IPS-18a (cell line): ENCODE data around the gene PTGES3L.
"Not testable (repeated sequence)": the region's sequence is repeated elsewhere in the genome, so short reads cannot be mapped to it uniquely, and the experiment has no call there.

Experiments
- H3K27ac ChIP-seq: one replicate; pipeline ENCODE4 v1.5.1; 2013; ENCODE audit warnings: low read length
- H3K27me3 ChIP-seq: one replicate; pipeline ENCODE4 v1.6.1; 2013; ENCODE audit warnings: mild to moderate bottlenecking, low read length; ENCODE audit not compliant: control insufficient read depth, insufficient read depth
- H3K36me3 ChIP-seq: one replicate; pipeline ENCODE4 v1.6.1; 2013; ENCODE audit warnings: low read depth, low read length; ENCODE audit not compliant: control insufficient read depth
- H3K4me1 ChIP-seq: one replicate; pipeline ENCODE4 v1.6.1; 2013; ENCODE audit warnings: low read depth, low read length; ENCODE audit not compliant: control insufficient read depth
- H3K4me3 ChIP-seq: one replicate; pipeline ENCODE4 v1.5.1; 2013; ENCODE audit warnings: low read length
- H3K9ac ChIP-seq: one replicate; pipeline ENCODE4 v1.6.1; 2013; ENCODE audit warnings: mild to moderate bottlenecking, low read length, moderate library complexity
- H3K9me3 ChIP-seq: one replicate; pipeline ENCODE4 v1.6.1; 2013; ENCODE audit warnings: low read depth, low read length; ENCODE audit not compliant: control insufficient read depth

The PTGES3L gene

GRCh38 chr17:42989726-42990652 lies 10.1 kb upstream of the PTGES3L start:
- Histone ChIP-seq H3K27me3 (no peaks in the 10 kb centered on the region), H3K9ac (no peak overlapping the region), H3K4me3 (no peak overlapping the region), H3K27ac (no peak overlapping the region), H3K4me1 (no peaks in the 10 kb centered on the region), H3K9me3 (no peaks in the 10 kb centered on the region), H3K36me3 (peaks cover 62% of the 10 kb centered on the region)

GRCh38 chr17:42989141-42989540 lies 9.3 kb upstream of the PTGES3L start:
- no peak overlapping the region for H3K4me3 ChIP-seq
- peaks cover 64% of the 10 kb centered on the region for H3K36me3 ChIP-seq
- no peaks in the 10 kb centered on the region for H3K9me3 ChIP-seq
- no peaks in the 10 kb centered on the region for H3K4me1 ChIP-seq
- no peaks in the 10 kb centered on the region for H3K27me3 ChIP-seq
- no peak overlapping the region for H3K9ac ChIP-seq
- no peak overlapping the region for H3K27ac ChIP-seq

GRCh38 chr17:42985225-42985624 lies 5.3 kb upstream of the PTGES3L start:
- no peak overlapping the region for H3K27ac ChIP-seq
- no peak overlapping the region for H3K9ac ChIP-seq
- peaks cover 4% of the 10 kb centered on the region for H3K4me1 ChIP-seq
- H3K27me3 ChIP-seq, result no peaks in the 10 kb centered on the region
- H3K36me3 ChIP-seq, result peaks cover 43% of the 10 kb centered on the region
- no peaks in the 10 kb centered on the region for H3K9me3 ChIP-seq
- no peak overlapping the region for H3K4me3 ChIP-seq

GRCh38 chr17:42982266-42982665 lies 2.4 kb upstream of the PTGES3L start:
- Histone ChIP-seq H3K9ac (no peak overlapping the region), H3K4me3 (no peak overlapping the region), H3K27ac (no peak overlapping the region), H3K9me3 (no peaks in the 10 kb centered on the region), H3K4me1 (peaks cover 9% of the 10 kb centered on the region), H3K27me3 (no peaks in the 10 kb centered on the region), H3K36me3 (peaks cover 22% of the 10 kb centered on the region)

- Histone ChIP-seq H3K9me3 (no peaks in the 10 kb centered on the region), H3K4me1 (peaks cover 9% of the 10 kb centered on the region), H3K27ac (no peak overlapping the region), H3K9ac (peak overlapping the region; percentile 89), H3K27me3 (no peaks in the 10 kb centered on the region), H3K4me3 (peak overlapping the region; percentile 95), H3K36me3 (peaks cover 11% of the 10 kb centered on the region)
These were observed 1.0 kb upstream of the PTGES3L start for GRCh38 chr17:42980766-42981397.

- Histone ChIP-seq H3K36me3 (peaks cover 9% of the 10 kb centered on the region), H3K27me3 (no peaks in the 10 kb centered on the region), H3K9me3 (no peaks in the 10 kb centered on the region), H3K4me1 (peaks cover 9% of the 10 kb centered on the region), H3K27ac (peak within 1 kb of the TSS; percentile 93), H3K4me3 (peak within 1 kb of the TSS; percentile 95), H3K9ac (peak within 1 kb of the TSS; percentile 89)
These were observed 440 bp upstream of the PTGES3L start, which contains the start of gene RUNDC1 for GRCh38 chr17:42980274-42980765. Gene RUNDC1, plus strand, starts transcription at chr17:42980565. Its CDS starts 12 bp downstream, at chr17:42980577.

- not testable (repeated sequence) for H3K27me3 ChIP-seq, H3K4me3 ChIP-seq, H3K9me3 ChIP-seq, H3K27ac ChIP-seq, H3K36me3 ChIP-seq, H3K4me1 ChIP-seq, H3K9ac ChIP-seq
These were observed 4.2 kb downstream of the PTGES3L start for GRCh38 chr17:42975701-42976100.

GRCh38 chr17:42975265-42975664 lies 4.6 kb downstream of the PTGES3L start:
- Histone ChIP-seq H3K4me3 (no peak overlapping the region), H3K27ac (no peak overlapping the region), H3K27me3 (no peaks in the 10 kb centered on the region), H3K9ac (no peak overlapping the region), H3K9me3 (no peaks in the 10 kb centered on the region), H3K4me1 (peaks cover 5% of the 10 kb centered on the region), H3K36me3 (no peaks in the 10 kb centered on the region)

GRCh38 chr17:42973323-42973722 lies 6.6 kb downstream of the PTGES3L start:
- H3K4me3 ChIP-seq, H3K9ac ChIP-seq, H3K36me3 ChIP-seq, H3K27ac ChIP-seq, H3K27me3 ChIP-seq, H3K4me1 ChIP-seq, H3K9me3 ChIP-seq: not testable (repeated sequence)

- Histone ChIP-seq H3K4me1 (no peaks in the 10 kb centered on the region), H3K4me3 (no peak overlapping the region), H3K27me3 (no peaks in the 10 kb centered on the region), H3K9ac (no peak overlapping the region), H3K27ac (no peak overlapping the region), H3K36me3 (no peaks in the 10 kb centered on the region), H3K9me3 (no peaks in the 10 kb centered on the region)
These were observed 8.3 kb downstream of the PTGES3L start for GRCh38 chr17:42971589-42971988.

GRCh38 chr17:42969001-42969581 lies 10.8 kb downstream of the PTGES3L start:
- Histone ChIP-seq H3K9ac (no peak overlapping the region), H3K27ac (no peak overlapping the region), H3K27me3 (no peaks in the 10 kb centered on the region), H3K4me3 (no peak overlapping the region), H3K4me1 (no peaks in the 10 kb centered on the region), H3K36me3 (no peaks in the 10 kb centered on the region), H3K9me3 (no peaks in the 10 kb centered on the region)
